DND-41 (cell line): ENCODE data around the gene SETD1A.
"Not testable (repeated sequence)": the region's sequence is repeated elsewhere in the genome, so short reads cannot be mapped to it uniquely, and the experiment has no call there.

Experiments
- ATAC-seq: fragments of 200-7000 bp; cut with Tn5 transposase; 3 replicates; pipeline ENCODE4 v1.9.1; 2021; ENCODE audit warnings: low read depth; ENCODE audit not compliant: insufficient read depth
- DNase-seq: peaks from one replicate; pipeline ENCODE4 v3.0.0-alpha.2; 2020
- H2AFZ ChIP-seq: 2 replicates; pipeline ENCODE4 v1.6.0; 2012; ENCODE audit warnings: low read depth, low read length
- H3K27ac ChIP-seq: 2 replicates; pipeline ENCODE4 v1.5.1; 2012; ENCODE audit warnings: low read length, inconsistent platforms
- H3K27me3 ChIP-seq: fragments of 200-600 bp; sonication (generic); 2 replicates; pipeline ENCODE4 v1.6.0; 2012; ENCODE audit warnings: low read length, mild to moderate bottlenecking, inconsistent platforms; ENCODE audit not compliant: insufficient read depth, poor library complexity
- H3K36me3 ChIP-seq: 2 replicates; pipeline ENCODE4 v1.5.1; 2012; ENCODE audit warnings: low read length, inconsistent platforms; ENCODE audit not compliant: insufficient read depth
- H3K4me1 ChIP-seq: 2 replicates; pipeline ENCODE4 v1.5.1; 2012; ENCODE audit warnings: mild to moderate bottlenecking, low read length; ENCODE audit not compliant: insufficient read depth
- H3K4me2 ChIP-seq: 2 replicates; pipeline ENCODE4 v1.6.0; 2012; ENCODE audit warnings: mild to moderate bottlenecking, moderate library complexity, low read length, inconsistent platforms; ENCODE audit not compliant: insufficient read depth
- H3K4me3 ChIP-seq, 2 experiments: fragments of 200-600 bp in 1 of 2; shearing (Covaris generic) in 1 of 2; 2 replicates each; pipeline ENCODE4 v1.5.1; 2012 to 2016; ENCODE audit warnings: inconsistent platforms in 2 of 2, low read length in 2 of 2, mild to moderate bottlenecking in 2 of 2, low read depth in 1 of 2, moderate library complexity in 1 of 2
- H3K79me2 ChIP-seq: 2 replicates; pipeline ENCODE4 v1.6.0; 2012; ENCODE audit warnings: low read length, inconsistent platforms; ENCODE audit not compliant: insufficient read depth
- H3K9ac ChIP-seq: 2 replicates; pipeline ENCODE4 v1.6.0; 2012; ENCODE audit warnings: low read depth, mild to moderate bottlenecking, inconsistent platforms, low read length, moderate library complexity
- H3K9me3 ChIP-seq: 2 replicates; pipeline ENCODE4 v1.5.1; 2012; ENCODE audit warnings: low read length, moderate library complexity, mild to moderate bottlenecking, inconsistent platforms; ENCODE audit not compliant: insufficient read depth, severe bottlenecking
- H4K20me1 ChIP-seq: 2 replicates; pipeline ENCODE4 v1.6.0; 2012; ENCODE audit warnings: low read length; ENCODE audit not compliant: insufficient read depth
- CTCF ChIP-seq: IDR thresholded peaks from 2 replicates; pipeline ENCODE4 v1.5.1; 2012; ENCODE audit warnings: borderline replicate concordance, low read length, moderate library complexity, mild to moderate bottlenecking; ENCODE audit not compliant: poor library complexity, severe bottlenecking; ENCODE audit errors: extremely low read depth
- EZH2 ChIP-seq: IDR thresholded peaks from 3 replicates; pipeline ENCODE4 v1.6.1; 2012; ENCODE audit warnings: borderline replicate concordance, low read depth, mild to moderate bottlenecking, moderate library complexity, low read length, inconsistent platforms; ENCODE audit not compliant: severe bottlenecking

SETD1A gene

GRCh38 chr16:31016018-31016417 is 58.5 kb downstream of the SETD1A start:
- DNase-seq (no peak), ATAC-seq (no peak)
- no peak for TF ChIP-seq EZH2
- TF ChIP-seq CTCF = no peak
- Histone ChIP-seq H3K27ac (no peak overlapping the region), H3K36me3 (no peaks in the 10 kb centered on the region), H3K27me3 (no peaks in the 10 kb centered on the region), H3K4me1 (no peaks in the 10 kb centered on the region), H3K4me3 (no peak overlapping the region), H3K79me2 (no peaks in the 10 kb centered on the region), H3K9ac (no peak overlapping the region), H4K20me1 (no peaks in the 10 kb centered on the region), H3K4me2 (no peak overlapping the region), H2AFZ (no peak overlapping the region), H3K9me3 (no peaks in the 10 kb centered on the region)

GRCh38 chr16:31017756-31018155 is 60.2 kb downstream of the SETD1A start:
- H3K4me1 ChIP-seq, H3K4me3 ChIP-seq, H4K20me1 ChIP-seq, ATAC-seq, H3K79me2 ChIP-seq, DNase-seq, H3K36me3 ChIP-seq, H3K9ac ChIP-seq, H3K9me3 ChIP-seq, H3K4me2 ChIP-seq, H3K27ac ChIP-seq, H2AFZ ChIP-seq, H3K27me3 ChIP-seq: not testable (repeated sequence)

GRCh38 chr16:31020536-31020935 is 63.0 kb downstream of the SETD1A start:
- H4K20me1 ChIP-seq = no peaks in the 10 kb centered on the region
- no peak overlapping the region for H2AFZ ChIP-seq
- H3K27me3 ChIP-seq = no peaks in the 10 kb centered on the region
- no peaks in the 10 kb centered on the region for H3K9me3 ChIP-seq
- no peak overlapping the region for H3K4me2 ChIP-seq
- H3K4me1 ChIP-seq = no peaks in the 10 kb centered on the region
- H3K4me3 ChIP-seq = no peak overlapping the region
- H3K9ac ChIP-seq = no peak overlapping the region
- no peaks in the 10 kb centered on the region for H3K36me3 ChIP-seq
- ATAC-seq = no peak
- H3K27ac ChIP-seq = no peak overlapping the region
- H3K79me2 ChIP-seq = no peaks in the 10 kb centered on the region
- no peak for DNase-seq
- TF ChIP-seq EZH2 (no peak), CTCF (no peak)

GRCh38 chr16:31022544-31023251 is 65.1 kb downstream of the SETD1A start:
- DNase-seq = no peak
- no peak for TF ChIP-seq CTCF
- no peak overlapping the region for H2AFZ ChIP-seq
- H4K20me1 ChIP-seq = no peaks in the 10 kb centered on the region
- H3K27me3 ChIP-seq = no peaks in the 10 kb centered on the region
- H3K79me2 ChIP-seq = no peaks in the 10 kb centered on the region
- H3K4me2 ChIP-seq = no peak overlapping the region
- H3K4me3 ChIP-seq = no peak overlapping the region
- no peak overlapping the region for H3K27ac ChIP-seq
- H3K9ac ChIP-seq = no peak overlapping the region
- no peaks in the 10 kb centered on the region for H3K36me3 ChIP-seq
- H3K9me3 ChIP-seq = no peaks in the 10 kb centered on the region
- H3K4me1 ChIP-seq = no peaks in the 10 kb centered on the region
- no peak for ATAC-seq
